K562 (cell line): ENCODE results near the gene RUSC1. TPM values are rescaled to one million over a fixed set of nuclear protein-coding genes. Genes with fewer than 3 reads are reported as not detected.
A peak's percentile ranks its signal among the peaks of the same experiment; 100 is the strongest.

Experiments
- DNMT1 ChIP-seq: fragments of 450-650 bp; IDR thresholded peaks from 2 replicates; pipeline ENCODE4 v1.6.1; 2016; ENCODE audit warnings: antibody characterized with exemption, mild to moderate bottlenecking
- NFIC ChIP-seq: fragments of 450-650 bp; IDR thresholded peaks from 2 replicates; pipeline ENCODE4 v1.6.1; 2017; ENCODE audit warnings: mild to moderate bottlenecking, inconsistent platforms
- NFRKB ChIP-seq: fragments of 450-650 bp; IDR thresholded peaks from 2 replicates; pipeline ENCODE4 v1.6.1; 2016; ENCODE audit warnings: low read depth
- polyA plus RNA-seq, 8 experiments: library from polyadenylated mRNA; depleted of rRNA in 4 of 8; stranded (reverse) in 5 of 8; unstranded in 3 of 8; fragments of >200 nt; fragmentation: Nextera tagmentation in 2 of 8; fragmentation: Illumina TruSeq in 1 of 8; extraction: Ambion mirVana in 2 of 8; extraction: Trizol in 1 of 8; gene quantifications; 2 replicates each; pipeline versions ENCODE4 v1.2.1 to v1.2.3, GENCODE V29; 2011 to 2014; ENCODE audit warnings: inconsistent platforms in 1 of 8, missing spikeins in 1 of 8
- total RNA-seq, 7 experiments: library from RNA; depleted of rRNA in 6 of 7; stranded (reverse); fragments of >200 nt in 6 of 7; fragmentation: Illumina TruSeq in 2 of 7; extraction: Trizol in 2 of 7; gene quantifications; 2 replicates each; pipeline versions ENCODE4 v1.2.1 to v1.2.3, GENCODE V29; 2011 to 2021; ENCODE audit warnings: low replicate concordance in 1 of 7
- TF ChIP-seq, protein P1 (sequence below), 2 experiments: IDR thresholded peaks; 2 replicates each; pipeline ENCODE4 v1.6.1; 2011; ENCODE audit warnings: borderline replicate concordance in 1 of 2, control low read depth in 1 of 2, low read depth in 1 of 2, low read length in 1 of 2, mild to moderate bottlenecking in 1 of 2, mixed read lengths in 1 of 2, moderate library complexity in 1 of 2; ENCODE audit not compliant: insufficient read depth in 1 of 2, insufficient read length in 1 of 2, poor library complexity in 1 of 2, severe bottlenecking in 1 of 2; ENCODE audit errors: extremely low read depth in 1 of 2
- TF ChIP-seq, protein P2 (sequence below): fragments of 450-650 bp; IDR thresholded peaks from 2 replicates; pipeline ENCODE4 v1.6.1; 2017; ENCODE audit warnings: antibody characterized with exemption, mild to moderate bottlenecking
- TF ChIP-seq, protein P3 (sequence below): fragments of 450-650 bp; IDR thresholded peaks from 2 replicates; pipeline ENCODE4 v1.6.1; 2016
- TF ChIP-seq, protein P4 (sequence below), 2 experiments: fragments of 200-800 bp in 1 of 2; sonication (Bioruptor generic) in 1 of 2; sonication (generic) in 1 of 2; formaldehyde crosslinking in 1 of 2; IDR thresholded peaks in 1 of 2; conservative IDR thresholded peaks in 1 of 2; 2 replicates each; pipeline versions ENCODE4 v1.5.0 to v1.6.1; 2016 to 2020; ENCODE audit warnings: missing compliant biosample characterization in 1 of 2, missing genetic modification characterization in 1 of 2, missing genetic modification reagents in 1 of 2
- TF ChIP-seq, protein P5 (sequence below), 2 experiments: IDR thresholded peaks; 2 replicates each; pipeline ENCODE4 v1.6.1; 2012; ENCODE audit warnings: improper control_type of control experiment in 2 of 2, low read depth in 2 of 2, low read length in 2 of 2, borderline replicate concordance in 1 of 2
- TF ChIP-seq, protein P6 (sequence below): fragments of 450-650 bp; formaldehyde crosslinking; IDR thresholded peaks from 2 replicates; pipeline ENCODE4 v1.4.0; 2020; ENCODE audit warnings: mild to moderate bottlenecking, mixed read lengths

RUSC1 gene
- total and polyA plus RNA-seq, 9 of the 15 experiments (the other 6 are each of a cell fraction or from before 2014, with no cell fraction given) = 5.7 to 68.3 (median 33.6) TPM

DNA sequence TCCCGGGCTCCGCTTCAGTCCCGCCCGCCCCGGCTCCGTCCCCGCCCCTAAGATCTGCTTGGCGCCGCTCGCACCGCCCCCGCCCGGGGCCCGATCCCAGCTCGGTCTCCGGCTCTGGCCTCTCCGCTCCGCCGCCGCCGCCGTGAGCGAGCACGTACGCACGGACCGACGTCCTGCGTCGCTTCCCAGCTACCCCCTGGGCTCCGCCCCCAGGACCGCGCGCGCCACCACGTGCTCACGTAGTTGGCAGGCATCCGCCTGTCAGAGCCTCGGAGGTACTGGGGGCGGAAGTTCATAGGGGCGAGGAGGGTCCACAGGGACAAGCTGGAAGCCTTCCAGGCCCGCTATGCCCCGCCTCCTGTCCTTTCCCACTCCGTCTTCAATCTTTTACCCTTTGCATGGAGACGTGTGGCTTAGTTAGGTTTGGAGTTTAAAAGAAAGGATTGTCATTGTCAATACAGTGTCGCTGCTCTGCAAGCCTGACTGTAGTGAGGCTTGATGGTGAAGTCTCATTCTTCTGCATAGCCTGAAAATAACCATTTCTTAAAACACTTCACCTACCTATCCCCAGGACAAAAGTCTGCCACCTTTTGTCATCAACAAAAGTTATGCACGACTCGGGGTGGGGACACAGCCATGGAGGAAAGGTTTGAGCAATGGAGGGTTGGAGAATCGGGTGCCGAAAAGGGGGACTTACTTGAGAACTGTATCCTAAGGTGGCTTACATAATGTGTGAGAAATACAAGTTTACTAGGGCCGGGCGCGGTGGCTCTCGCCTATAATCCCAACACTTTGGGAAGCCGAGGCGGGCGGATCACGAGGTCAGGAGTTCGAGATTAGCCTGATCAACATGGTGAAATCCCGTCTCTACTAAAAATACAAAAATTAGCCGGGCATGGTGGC is 47.1 kb upstream of the RUSC1 start, which contains the start of gene CLK2 (continued):
- TF ChIP-seq, protein P1, sequence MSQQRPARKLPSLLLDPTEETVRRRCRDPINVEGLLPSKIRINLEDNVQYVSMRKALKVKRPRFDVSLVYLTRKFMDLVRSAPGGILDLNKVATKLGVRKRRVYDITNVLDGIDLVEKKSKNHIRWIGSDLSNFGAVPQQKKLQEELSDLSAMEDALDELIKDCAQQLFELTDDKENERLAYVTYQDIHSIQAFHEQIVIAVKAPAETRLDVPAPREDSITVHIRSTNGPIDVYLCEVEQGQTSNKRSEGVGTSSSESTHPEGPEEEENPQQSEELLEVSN (IDR thresholded peaks at IDR 0.05; ENCODE audit: borderline replicate concordance in 1 of 2, extremely low read depth in 1 of 2, insufficient read depth in 1 of 2, insufficient read length in 1 of 2, low read depth in 1 of 2, low read length in 1 of 2, poor library complexity in 1 of 2, severe bottlenecking in 1 of 2) = peak; percentile 92 to 97
- TF ChIP-seq, protein P2, sequence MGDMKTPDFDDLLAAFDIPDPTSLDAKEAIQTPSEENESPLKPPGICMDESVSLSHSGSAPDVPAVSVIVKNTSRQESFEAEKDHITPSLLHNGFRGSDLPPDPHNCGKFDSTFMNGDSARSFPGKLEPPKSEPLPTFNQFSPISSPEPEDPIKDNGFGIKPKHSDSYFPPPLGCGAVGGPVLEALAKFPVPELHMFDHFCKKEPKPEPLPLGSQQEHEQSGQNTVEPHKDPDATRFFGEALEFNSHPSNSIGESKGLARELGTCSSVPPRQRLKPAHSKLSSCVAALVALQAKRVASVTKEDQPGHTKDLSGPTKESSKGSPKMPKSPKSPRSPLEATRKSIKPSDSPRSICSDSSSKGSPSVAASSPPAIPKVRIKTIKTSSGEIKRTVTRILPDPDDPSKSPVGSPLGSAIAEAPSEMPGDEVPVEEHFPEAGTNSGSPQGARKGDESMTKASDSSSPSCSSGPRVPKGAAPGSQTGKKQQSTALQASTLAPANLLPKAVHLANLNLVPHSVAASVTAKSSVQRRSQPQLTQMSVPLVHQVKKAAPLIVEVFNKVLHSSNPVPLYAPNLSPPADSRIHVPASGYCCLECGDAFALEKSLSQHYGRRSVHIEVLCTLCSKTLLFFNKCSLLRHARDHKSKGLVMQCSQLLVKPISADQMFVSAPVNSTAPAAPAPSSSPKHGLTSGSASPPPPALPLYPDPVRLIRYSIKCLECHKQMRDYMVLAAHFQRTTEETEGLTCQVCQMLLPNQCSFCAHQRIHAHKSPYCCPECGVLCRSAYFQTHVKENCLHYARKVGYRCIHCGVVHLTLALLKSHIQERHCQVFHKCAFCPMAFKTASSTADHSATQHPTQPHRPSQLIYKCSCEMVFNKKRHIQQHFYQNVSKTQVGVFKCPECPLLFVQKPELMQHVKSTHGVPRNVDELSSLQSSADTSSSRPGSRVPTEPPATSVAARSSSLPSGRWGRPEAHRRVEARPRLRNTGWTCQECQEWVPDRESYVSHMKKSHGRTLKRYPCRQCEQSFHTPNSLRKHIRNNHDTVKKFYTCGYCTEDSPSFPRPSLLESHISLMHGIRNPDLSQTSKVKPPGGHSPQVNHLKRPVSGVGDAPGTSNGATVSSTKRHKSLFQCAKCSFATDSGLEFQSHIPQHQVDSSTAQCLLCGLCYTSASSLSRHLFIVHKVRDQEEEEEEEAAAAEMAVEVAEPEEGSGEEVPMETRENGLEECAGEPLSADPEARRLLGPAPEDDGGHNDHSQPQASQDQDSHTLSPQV = peak; percentile 76
- TF ChIP-seq, protein P3, sequence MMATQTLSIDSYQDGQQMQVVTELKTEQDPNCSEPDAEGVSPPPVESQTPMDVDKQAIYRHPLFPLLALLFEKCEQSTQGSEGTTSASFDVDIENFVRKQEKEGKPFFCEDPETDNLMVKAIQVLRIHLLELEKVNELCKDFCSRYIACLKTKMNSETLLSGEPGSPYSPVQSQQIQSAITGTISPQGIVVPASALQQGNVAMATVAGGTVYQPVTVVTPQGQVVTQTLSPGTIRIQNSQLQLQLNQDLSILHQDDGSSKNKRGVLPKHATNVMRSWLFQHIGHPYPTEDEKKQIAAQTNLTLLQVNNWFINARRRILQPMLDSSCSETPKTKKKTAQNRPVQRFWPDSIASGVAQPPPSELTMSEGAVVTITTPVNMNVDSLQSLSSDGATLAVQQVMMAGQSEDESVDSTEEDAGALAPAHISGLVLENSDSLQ = peak; percentile 89
- TF ChIP-seq NFIC (peak; percentile 96), NFRKB (peak; percentile 64), DNMT1 (no peak)
- TF ChIP-seq, protein P4, sequence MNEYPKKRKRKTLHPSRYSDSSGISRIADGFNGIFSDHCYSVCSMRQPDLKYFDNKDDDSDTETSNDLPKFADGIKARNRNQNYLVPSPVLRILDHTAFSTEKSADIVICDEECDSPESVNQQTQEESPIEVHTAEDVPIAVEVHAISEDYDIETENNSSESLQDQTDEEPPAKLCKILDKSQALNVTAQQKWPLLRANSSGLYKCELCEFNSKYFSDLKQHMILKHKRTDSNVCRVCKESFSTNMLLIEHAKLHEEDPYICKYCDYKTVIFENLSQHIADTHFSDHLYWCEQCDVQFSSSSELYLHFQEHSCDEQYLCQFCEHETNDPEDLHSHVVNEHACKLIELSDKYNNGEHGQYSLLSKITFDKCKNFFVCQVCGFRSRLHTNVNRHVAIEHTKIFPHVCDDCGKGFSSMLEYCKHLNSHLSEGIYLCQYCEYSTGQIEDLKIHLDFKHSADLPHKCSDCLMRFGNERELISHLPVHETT (CRISPR knock-in tag; conservative IDR thresholded peaks at IDR 0.05 in 1 of 2, IDR thresholded peaks at IDR 0.05 in 1 of 2) = peak in 1 of 2 experiments; percentile 99; a peak in 2 of 4 replicates
- TF ChIP-seq, protein P5, sequence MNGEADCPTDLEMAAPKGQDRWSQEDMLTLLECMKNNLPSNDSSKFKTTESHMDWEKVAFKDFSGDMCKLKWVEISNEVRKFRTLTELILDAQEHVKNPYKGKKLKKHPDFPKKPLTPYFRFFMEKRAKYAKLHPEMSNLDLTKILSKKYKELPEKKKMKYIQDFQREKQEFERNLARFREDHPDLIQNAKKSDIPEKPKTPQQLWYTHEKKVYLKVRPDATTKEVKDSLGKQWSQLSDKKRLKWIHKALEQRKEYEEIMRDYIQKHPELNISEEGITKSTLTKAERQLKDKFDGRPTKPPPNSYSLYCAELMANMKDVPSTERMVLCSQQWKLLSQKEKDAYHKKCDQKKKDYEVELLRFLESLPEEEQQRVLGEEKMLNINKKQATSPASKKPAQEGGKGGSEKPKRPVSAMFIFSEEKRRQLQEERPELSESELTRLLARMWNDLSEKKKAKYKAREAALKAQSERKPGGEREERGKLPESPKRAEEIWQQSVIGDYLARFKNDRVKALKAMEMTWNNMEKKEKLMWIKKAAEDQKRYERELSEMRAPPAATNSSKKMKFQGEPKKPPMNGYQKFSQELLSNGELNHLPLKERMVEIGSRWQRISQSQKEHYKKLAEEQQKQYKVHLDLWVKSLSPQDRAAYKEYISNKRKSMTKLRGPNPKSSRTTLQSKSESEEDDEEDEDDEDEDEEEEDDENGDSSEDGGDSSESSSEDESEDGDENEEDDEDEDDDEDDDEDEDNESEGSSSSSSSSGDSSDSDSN (IDR thresholded peaks at IDR 0.05; ENCODE audit: borderline replicate concordance in 1 of 2, low read depth in 2 of 2, low read length in 2 of 2) = peak in 1 of 2 experiments; percentile 65; a peak in 2 of 4 replicates
- TF ChIP-seq, protein P6, sequence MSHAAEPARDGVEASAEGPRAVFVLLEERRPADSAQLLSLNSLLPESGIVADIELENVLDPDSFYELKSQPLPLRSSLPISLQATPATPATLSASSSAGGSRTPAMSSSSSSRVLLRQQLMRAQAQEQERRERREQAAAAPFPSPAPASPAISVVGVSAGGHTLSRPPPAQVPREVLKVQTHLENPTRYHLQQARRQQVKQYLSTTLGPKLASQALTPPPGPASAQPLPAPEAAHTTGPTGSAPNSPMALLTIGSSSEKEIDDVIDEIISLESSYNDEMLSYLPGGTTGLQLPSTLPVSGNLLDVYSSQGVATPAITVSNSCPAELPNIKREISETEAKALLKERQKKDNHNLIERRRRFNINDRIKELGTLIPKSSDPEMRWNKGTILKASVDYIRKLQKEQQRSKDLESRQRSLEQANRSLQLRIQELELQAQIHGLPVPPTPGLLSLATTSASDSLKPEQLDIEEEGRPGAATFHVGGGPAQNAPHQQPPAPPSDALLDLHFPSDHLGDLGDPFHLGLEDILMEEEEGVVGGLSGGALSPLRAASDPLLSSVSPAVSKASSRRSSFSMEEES (CRISPR knock-in tag) = peak; percentile 53
